Tibial nerve (tissue), 3 donors: Measurements from ENCODE around the gene CEP164.

Experiments used
- POLR2A ChIP-seq, 2 donors: fragments of 450-650 bp; IDR thresholded peaks; one replicate each; pipeline ENCODE4 v1.6.1; 2017; ENCODE audit warnings: antibody characterized with exemption in 2 of 2, mild to moderate bottlenecking in 2 of 2, moderate library complexity in 2 of 2
- TF ChIP-seq, protein P1 (sequence below), 5 experiments: fragments of 200-600 bp in 3 of 5; fragments of 450-650 bp in 2 of 5; sonication (generic) in 3 of 5; IDR thresholded peaks; one replicate each; pipeline ENCODE4 v1.5.1; 2016 to 2019; ENCODE audit warnings: antibody characterized with exemption in 5 of 5, mild to moderate bottlenecking in 3 of 5, moderate library complexity in 2 of 5

DNA sequence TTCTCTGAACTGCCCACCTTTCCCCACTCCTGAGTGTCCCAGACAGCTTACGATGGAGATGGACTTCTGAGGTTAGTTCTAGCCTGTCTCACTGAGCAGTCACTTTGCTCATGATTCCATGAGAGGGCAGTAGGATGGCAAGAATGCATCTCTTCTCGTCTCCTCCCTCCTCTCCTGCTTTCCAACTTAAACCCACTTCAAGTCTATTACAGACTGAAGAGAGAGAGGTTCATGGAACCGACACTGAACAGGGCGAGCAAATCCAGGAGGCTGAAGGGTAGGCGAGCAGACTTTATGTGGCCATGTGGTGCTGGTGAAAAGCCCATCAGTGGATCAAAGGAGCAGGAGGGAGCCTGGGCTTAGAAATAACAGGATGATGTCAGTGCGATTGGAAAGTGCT is 38.6 kb downstream of the CEP164 start:
- TF ChIP-seq, protein P1, sequence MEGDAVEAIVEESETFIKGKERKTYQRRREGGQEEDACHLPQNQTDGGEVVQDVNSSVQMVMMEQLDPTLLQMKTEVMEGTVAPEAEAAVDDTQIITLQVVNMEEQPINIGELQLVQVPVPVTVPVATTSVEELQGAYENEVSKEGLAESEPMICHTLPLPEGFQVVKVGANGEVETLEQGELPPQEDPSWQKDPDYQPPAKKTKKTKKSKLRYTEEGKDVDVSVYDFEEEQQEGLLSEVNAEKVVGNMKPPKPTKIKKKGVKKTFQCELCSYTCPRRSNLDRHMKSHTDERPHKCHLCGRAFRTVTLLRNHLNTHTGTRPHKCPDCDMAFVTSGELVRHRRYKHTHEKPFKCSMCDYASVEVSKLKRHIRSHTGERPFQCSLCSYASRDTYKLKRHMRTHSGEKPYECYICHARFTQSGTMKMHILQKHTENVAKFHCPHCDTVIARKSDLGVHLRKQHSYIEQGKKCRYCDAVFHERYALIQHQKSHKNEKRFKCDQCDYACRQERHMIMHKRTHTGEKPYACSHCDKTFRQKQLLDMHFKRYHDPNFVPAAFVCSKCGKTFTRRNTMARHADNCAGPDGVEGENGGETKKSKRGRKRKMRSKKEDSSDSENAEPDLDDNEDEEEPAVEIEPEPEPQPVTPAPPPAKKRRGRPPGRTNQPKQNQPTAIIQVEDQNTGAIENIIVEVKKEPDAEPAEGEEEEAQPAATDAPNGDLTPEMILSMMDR (IDR thresholded peaks at IDR 0.05): no peak
- no peak for TF ChIP-seq POLR2A (IDR thresholded peaks at IDR 0.05)
